Muscle of back (tissue), 13 donors: ENCODE measurements around the gene GOLGA8K. TPM values are rescaled to one million over a fixed set of nuclear protein-coding genes. Genes with fewer than 3 reads are reported as not detected.
A peak's percentile ranks its signal among the peaks of the same experiment; 100 is the strongest.
"Not testable (repeated sequence)": the region's sequence is repeated elsewhere in the genome, so short reads cannot be mapped to it uniquely, and the experiment has no call there.

Source experiments
- DNase-seq, 3 donors: peaks; one replicate each; pipeline versions ENCODE4 v3.0.0 to v3.0.0-alpha.2; 2013
- long read RNA-seq, 9 donors: transcript quantifications; one replicate each; lab custom pipeline, GENCODE V29; 2026
- polyA plus RNA-seq, 10 donors: library from polyadenylated mRNA; unstranded; fragments of 120-200 nt; gene quantifications; one replicate each; pipeline ENCODE4 v1.2.1, GENCODE V29; 2013; ENCODE audit not compliant: insufficient read length in 10 of 10

The GOLGA8K gene
- 1 to 10 TPM in 4 of 10 donors, under 1 TPM in 6; 0.54 to 3.9 (median 0.86) TPM for polyA plus RNA-seq
- long read RNA-seq, donor 1: 0 reads
- long read RNA-seq, donor 2: 0 reads
- long read RNA-seq, donor 3: 0 reads
- long read RNA-seq, donor 4: 0 reads
- long read RNA-seq, donor 5: 0 reads
- long read RNA-seq, donor 6: 0 reads
- long read RNA-seq, donor 7: 0 reads
- long read RNA-seq, donor 8: 0 reads
- long read RNA-seq, donor 9: 0 reads

- not testable (repeated sequence) for DNase-seq
Measured at GRCh38 chr15:32403192-32403591, at the start of gene GOLGA8K. Gene GOLGA8K (minus strand): TSS chr15:32403292. CDS start chr15:32403194, 98 bp downstream.

- not testable (repeated sequence) for DNase-seq
Measured at GRCh38 chr15:32440445-32440977, 37.4 kb upstream of the GOLGA8K start.

GRCh38 chr15:32434102-32434963 is 31.2 kb upstream of the GOLGA8K start:
- DNase-seq: not testable (repeated sequence)

GRCh38 chr15:32427635-32428034 is 24.5 kb upstream of the GOLGA8K start:
- not testable (repeated sequence) for DNase-seq

GRCh38 chr15:32426511-32426910 is 23.4 kb upstream of the GOLGA8K start:
- peak in 2 of 3 donors; percentile 48 to 58 for DNase-seq

- DNase-seq: not testable (repeated sequence)
Measured at GRCh38 chr15:32407903-32408302, 4.8 kb upstream of the GOLGA8K start.

GRCh38 chr15:32396522-32396921 is 6.6 kb downstream of the GOLGA8K start:
- DNase-seq: not testable (repeated sequence)

- not testable (repeated sequence) for DNase-seq
Measured at GRCh38 chr15:32394745-32395144, 8.3 kb downstream of the GOLGA8K start.

- not testable (repeated sequence) for DNase-seq
Measured at GRCh38 chr15:32388050-32388648, 14.9 kb downstream of the GOLGA8K start.

GRCh38 chr15:32385823-32386495 is 17.1 kb downstream of the GOLGA8K start:
- DNase-seq: not testable (repeated sequence)

GRCh38 chr15:32374185-32374584 is 28.9 kb downstream of the GOLGA8K start:
- not testable (repeated sequence) for DNase-seq

GRCh38 chr15:32373707-32374106 is 29.4 kb downstream of the GOLGA8K start:
- not testable (repeated sequence) for DNase-seq

GRCh38 chr15:32372075-32372474 is 31.0 kb downstream of the GOLGA8K start:
- DNase-seq: not testable (repeated sequence)

- DNase-seq: not testable (repeated sequence)
Measured at GRCh38 chr15:32370526-32370925, 32.6 kb downstream of the GOLGA8K start.

GRCh38 chr15:32370064-32370463 is 33.0 kb downstream of the GOLGA8K start:
- not testable (repeated sequence) for DNase-seq

GRCh38 chr15:32366492-32366891 is 36.6 kb downstream of the GOLGA8K start:
- DNase-seq: not testable (repeated sequence)

GRCh38 chr15:32365955-32366354 is 37.1 kb downstream of the GOLGA8K start:
- DNase-seq: not testable (repeated sequence)

GRCh38 chr15:32364944-32365343 is 38.1 kb downstream of the GOLGA8K start:
- not testable (repeated sequence) for DNase-seq

- not testable (repeated sequence) for DNase-seq
Measured at GRCh38 chr15:32363449-32363848, 39.6 kb downstream of the GOLGA8K start.

GRCh38 chr15:32361662-32362061 is 41.4 kb downstream of the GOLGA8K start:
- not testable (repeated sequence) for DNase-seq

GRCh38 chr15:32358462-32358861 is 44.6 kb downstream of the GOLGA8K start:
- DNase-seq: not testable (repeated sequence)
